DND-41 (cell line): Measurements from ENCODE around the gene HNRNPLL.

Experiments
- ATAC-seq: fragments of 200-7000 bp; cut with Tn5 transposase; 3 replicates; pipeline ENCODE4 v1.9.1; 2021; ENCODE audit warnings: low read depth; ENCODE audit not compliant: insufficient read depth
- DNase-seq: peaks from one replicate; pipeline ENCODE4 v3.0.0-alpha.2; 2020
- H2AFZ ChIP-seq: 2 replicates; pipeline ENCODE4 v1.6.0; 2012; ENCODE audit warnings: low read depth, low read length
- H3K27ac ChIP-seq: 2 replicates; pipeline ENCODE4 v1.5.1; 2012; ENCODE audit warnings: low read length, inconsistent platforms
- H3K27me3 ChIP-seq: fragments of 200-600 bp; sonication (generic); 2 replicates; pipeline ENCODE4 v1.6.0; 2012; ENCODE audit warnings: low read length, mild to moderate bottlenecking, inconsistent platforms; ENCODE audit not compliant: insufficient read depth, poor library complexity
- H3K36me3 ChIP-seq: 2 replicates; pipeline ENCODE4 v1.5.1; 2012; ENCODE audit warnings: low read length, inconsistent platforms; ENCODE audit not compliant: insufficient read depth
- H3K4me1 ChIP-seq: 2 replicates; pipeline ENCODE4 v1.5.1; 2012; ENCODE audit warnings: mild to moderate bottlenecking, low read length; ENCODE audit not compliant: insufficient read depth
- H3K4me2 ChIP-seq: 2 replicates; pipeline ENCODE4 v1.6.0; 2012; ENCODE audit warnings: mild to moderate bottlenecking, moderate library complexity, low read length, inconsistent platforms; ENCODE audit not compliant: insufficient read depth
- H3K4me3 ChIP-seq, 2 experiments: fragments of 200-600 bp in 1 of 2; shearing (Covaris generic) in 1 of 2; 2 replicates each; pipeline ENCODE4 v1.5.1; 2012 to 2016; ENCODE audit warnings: inconsistent platforms in 2 of 2, low read length in 2 of 2, mild to moderate bottlenecking in 2 of 2, low read depth in 1 of 2, moderate library complexity in 1 of 2
- H3K79me2 ChIP-seq: 2 replicates; pipeline ENCODE4 v1.6.0; 2012; ENCODE audit warnings: low read length, inconsistent platforms; ENCODE audit not compliant: insufficient read depth
- H3K9ac ChIP-seq: 2 replicates; pipeline ENCODE4 v1.6.0; 2012; ENCODE audit warnings: low read depth, mild to moderate bottlenecking, inconsistent platforms, low read length, moderate library complexity
- H3K9me3 ChIP-seq: 2 replicates; pipeline ENCODE4 v1.5.1; 2012; ENCODE audit warnings: low read length, moderate library complexity, mild to moderate bottlenecking, inconsistent platforms; ENCODE audit not compliant: insufficient read depth, severe bottlenecking
- H4K20me1 ChIP-seq: 2 replicates; pipeline ENCODE4 v1.6.0; 2012; ENCODE audit warnings: low read length; ENCODE audit not compliant: insufficient read depth
- EZH2 ChIP-seq: IDR thresholded peaks from 3 replicates; pipeline ENCODE4 v1.6.1; 2012; ENCODE audit warnings: borderline replicate concordance, low read depth, mild to moderate bottlenecking, moderate library complexity, low read length, inconsistent platforms; ENCODE audit not compliant: severe bottlenecking
- TF ChIP-seq, protein P1 (sequence below): IDR thresholded peaks from 2 replicates; pipeline ENCODE4 v1.5.1; 2012; ENCODE audit warnings: borderline replicate concordance, low read length, moderate library complexity, mild to moderate bottlenecking; ENCODE audit not compliant: poor library complexity, severe bottlenecking; ENCODE audit errors: extremely low read depth

HNRNPLL gene

GRCh38 chr2:38631976-38632375, 29.2 kb upstream of the HNRNPLL start:
- ATAC-seq, result no peak
- no peak overlapping the region for H3K4me3 ChIP-seq
- TF ChIP-seq, protein P1, sequence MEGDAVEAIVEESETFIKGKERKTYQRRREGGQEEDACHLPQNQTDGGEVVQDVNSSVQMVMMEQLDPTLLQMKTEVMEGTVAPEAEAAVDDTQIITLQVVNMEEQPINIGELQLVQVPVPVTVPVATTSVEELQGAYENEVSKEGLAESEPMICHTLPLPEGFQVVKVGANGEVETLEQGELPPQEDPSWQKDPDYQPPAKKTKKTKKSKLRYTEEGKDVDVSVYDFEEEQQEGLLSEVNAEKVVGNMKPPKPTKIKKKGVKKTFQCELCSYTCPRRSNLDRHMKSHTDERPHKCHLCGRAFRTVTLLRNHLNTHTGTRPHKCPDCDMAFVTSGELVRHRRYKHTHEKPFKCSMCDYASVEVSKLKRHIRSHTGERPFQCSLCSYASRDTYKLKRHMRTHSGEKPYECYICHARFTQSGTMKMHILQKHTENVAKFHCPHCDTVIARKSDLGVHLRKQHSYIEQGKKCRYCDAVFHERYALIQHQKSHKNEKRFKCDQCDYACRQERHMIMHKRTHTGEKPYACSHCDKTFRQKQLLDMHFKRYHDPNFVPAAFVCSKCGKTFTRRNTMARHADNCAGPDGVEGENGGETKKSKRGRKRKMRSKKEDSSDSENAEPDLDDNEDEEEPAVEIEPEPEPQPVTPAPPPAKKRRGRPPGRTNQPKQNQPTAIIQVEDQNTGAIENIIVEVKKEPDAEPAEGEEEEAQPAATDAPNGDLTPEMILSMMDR, result no peak
- TF ChIP-seq EZH2, result no peak
- no peaks in the 10 kb centered on the region for H3K36me3 ChIP-seq
- no peaks in the 10 kb centered on the region for H4K20me1 ChIP-seq
- H3K27ac ChIP-seq, result no peak overlapping the region
- peaks cover 34% of the 10 kb centered on the region for H3K4me1 ChIP-seq
- H3K9me3 ChIP-seq, result peaks cover 4% of the 10 kb centered on the region
- no peak overlapping the region for H3K9ac ChIP-seq
- H3K4me2 ChIP-seq, result no peak overlapping the region
- no peak overlapping the region for H2AFZ ChIP-seq
- H3K27me3 ChIP-seq, result no peaks in the 10 kb centered on the region
- no peaks in the 10 kb centered on the region for H3K79me2 ChIP-seq
- no peak for DNase-seq

GRCh38 chr2:38629684-38630083, 27.0 kb upstream of the HNRNPLL start:
- H2AFZ ChIP-seq, result no peak overlapping the region
- TF ChIP-seq, protein P1, result no peak
- no peak for TF ChIP-seq EZH2
- H3K79me2 ChIP-seq, result no peaks in the 10 kb centered on the region
- no peak overlapping the region for H3K27ac ChIP-seq
- H3K36me3 ChIP-seq, result no peaks in the 10 kb centered on the region
- peaks cover 4% of the 10 kb centered on the region for H3K9me3 ChIP-seq
- no peak overlapping the region for H3K9ac ChIP-seq
- ATAC-seq (no peak), DNase-seq (no peak)
- no peak overlapping the region for H3K4me2 ChIP-seq
- peaks cover 47% of the 10 kb centered on the region for H3K4me1 ChIP-seq
- H3K27me3 ChIP-seq, result no peaks in the 10 kb centered on the region
- no peak overlapping the region for H3K4me3 ChIP-seq
- no peaks in the 10 kb centered on the region for H4K20me1 ChIP-seq

DNA sequence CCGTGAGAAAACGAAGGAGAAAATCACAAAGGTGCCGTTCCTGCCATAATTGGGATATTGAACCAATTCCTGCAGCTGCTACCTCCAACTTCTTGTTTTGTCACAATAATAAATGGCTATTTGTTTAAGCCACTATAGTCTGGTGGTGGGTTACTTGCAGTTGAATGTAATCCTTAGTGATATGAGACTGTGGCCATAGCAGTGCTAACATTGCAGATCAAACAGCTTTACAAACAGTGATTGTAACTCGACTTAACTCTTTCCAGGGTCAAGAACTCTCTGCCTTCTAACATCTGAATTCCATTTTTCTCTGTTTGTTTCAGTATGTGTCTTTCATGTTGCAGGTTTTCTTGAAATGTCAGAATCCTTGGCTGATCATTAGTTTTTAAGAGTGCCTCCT, 24.7 kb upstream of the HNRNPLL start:
- Histone ChIP-seq H3K27me3 (no peaks in the 10 kb centered on the region), H3K4me2 (no peak overlapping the region), H3K79me2 (no peaks in the 10 kb centered on the region)

More for the DNA sequence above, 24.7 kb upstream of the HNRNPLL start:
- peak overlapping the region; percentile 93 for H3K27ac ChIP-seq
- no peak overlapping the region for H3K4me3 ChIP-seq
- no peak for DNase-seq
- peak overlapping the region; percentile 49; the same call in 1 of the 2 replicates for H3K9ac ChIP-seq
- TF ChIP-seq, protein P1, result no peak
- no peak for TF ChIP-seq EZH2
- H3K4me1 ChIP-seq, result peaks cover 43% of the 10 kb centered on the region
- ATAC-seq, result no peak
- no peaks in the 10 kb centered on the region for H3K36me3 ChIP-seq
- no peaks in the 10 kb centered on the region for H4K20me1 ChIP-seq
- peaks cover 4% of the 10 kb centered on the region for H3K9me3 ChIP-seq
- peak overlapping the region; percentile 58 for H2AFZ ChIP-seq
